GM19351 (cell line): ENCODE measurements around the gene SORL1.
A peak's percentile ranks its signal among the peaks of the same experiment; 100 is the strongest.

Experiments used
- ATAC-seq: cut with Tn5 transposase; IDR thresholded peaks from one replicate; pipeline ENCODE4 v1.9.1; 2021; ENCODE audit warnings: mild to moderate bottlenecking, moderate library complexity; ENCODE audit not compliant: unreplicated experiment

The SORL1 gene

GRCh38 chr11:121577106-121577848 lies 125.2 kb downstream of the SORL1 start:
- no peak for ATAC-seq

GRCh38 chr11:121578251-121578976 lies 126.3 kb downstream of the SORL1 start:
- ATAC-seq, result no peak

GRCh38 chr11:121580154-121580553 lies 128.0 kb downstream of the SORL1 start:
- ATAC-seq, result no peak

GRCh38 chr11:121581607-121582006 lies 129.5 kb downstream of the SORL1 start:
- ATAC-seq, result no peak

GRCh38 chr11:121582296-121582695 lies 130.2 kb downstream of the SORL1 start:
- no peak for ATAC-seq

- no peak for ATAC-seq
Observed at GRCh38 chr11:121583825-121584224, 131.7 kb downstream of the SORL1 start.

GRCh38 chr11:121586750-121587149 lies 134.6 kb downstream of the SORL1 start:
- no peak for ATAC-seq

- no peak for ATAC-seq
Observed at GRCh38 chr11:121587182-121587581, 135.1 kb downstream of the SORL1 start.

GRCh38 chr11:121588747-121589146 lies 136.6 kb downstream of the SORL1 start:
- ATAC-seq, result no peak

GRCh38 chr11:121589946-121590537 lies 137.9 kb downstream of the SORL1 start:
- ATAC-seq, result peak; percentile 79

GRCh38 chr11:121590772-121591404 lies 138.8 kb downstream of the SORL1 start:
- ATAC-seq, result no peak

GRCh38 chr11:121591405-121592033 lies 139.4 kb downstream of the SORL1 start:
- peak; percentile 31 for ATAC-seq

- peak; percentile 45 for ATAC-seq
Observed at GRCh38 chr11:121592708-121593107, 140.6 kb downstream of the SORL1 start.

- ATAC-seq, result no peak
Observed at GRCh38 chr11:121595717-121596161, 143.6 kb downstream of the SORL1 start.

- ATAC-seq, result no peak
Observed at GRCh38 chr11:121596195-121597155, 144.4 kb downstream of the SORL1 start.

- ATAC-seq, result no peak
Observed at GRCh38 chr11:121603316-121603715, 151.2 kb downstream of the SORL1 start.

GRCh38 chr11:121604152-121604551 lies 152.0 kb downstream of the SORL1 start:
- ATAC-seq, result no peak

- no peak for ATAC-seq
Observed at GRCh38 chr11:121606354-121606753, 154.2 kb downstream of the SORL1 start.

- no peak for ATAC-seq
Observed at GRCh38 chr11:121607341-121607740, 155.2 kb downstream of the SORL1 start.
